GM19025 (cell line): ENCODE data around the gene ARHGEF40.

Experiments
- ATAC-seq: cut with Tn5 transposase; IDR thresholded peaks from one replicate; pipeline ENCODE4 v1.9.1; 2021; ENCODE audit warnings: mild to moderate bottlenecking, low read depth, moderate library complexity; ENCODE audit not compliant: unreplicated experiment

The ARHGEF40 gene

DNA sequence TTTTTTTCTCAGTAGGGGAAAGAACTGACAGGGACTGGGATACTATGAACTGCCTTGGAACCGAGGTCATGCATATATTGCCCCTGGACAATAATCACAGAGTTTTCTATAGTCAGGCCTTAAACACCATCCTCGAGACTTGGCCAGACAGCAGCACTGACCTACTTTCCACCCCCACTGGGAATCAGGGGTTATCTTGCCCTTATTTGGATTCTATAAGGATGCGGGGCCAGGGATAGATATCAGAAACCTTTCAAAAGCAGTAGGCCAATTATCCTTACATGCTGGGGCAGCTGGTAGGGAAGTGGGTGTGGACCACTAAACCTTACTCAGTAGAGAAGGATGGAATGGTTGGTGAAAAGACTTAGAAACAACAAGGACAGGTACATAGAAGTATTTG lies 26.3 kb downstream of the ARHGEF40 start:
- no peak for ATAC-seq

DNA sequence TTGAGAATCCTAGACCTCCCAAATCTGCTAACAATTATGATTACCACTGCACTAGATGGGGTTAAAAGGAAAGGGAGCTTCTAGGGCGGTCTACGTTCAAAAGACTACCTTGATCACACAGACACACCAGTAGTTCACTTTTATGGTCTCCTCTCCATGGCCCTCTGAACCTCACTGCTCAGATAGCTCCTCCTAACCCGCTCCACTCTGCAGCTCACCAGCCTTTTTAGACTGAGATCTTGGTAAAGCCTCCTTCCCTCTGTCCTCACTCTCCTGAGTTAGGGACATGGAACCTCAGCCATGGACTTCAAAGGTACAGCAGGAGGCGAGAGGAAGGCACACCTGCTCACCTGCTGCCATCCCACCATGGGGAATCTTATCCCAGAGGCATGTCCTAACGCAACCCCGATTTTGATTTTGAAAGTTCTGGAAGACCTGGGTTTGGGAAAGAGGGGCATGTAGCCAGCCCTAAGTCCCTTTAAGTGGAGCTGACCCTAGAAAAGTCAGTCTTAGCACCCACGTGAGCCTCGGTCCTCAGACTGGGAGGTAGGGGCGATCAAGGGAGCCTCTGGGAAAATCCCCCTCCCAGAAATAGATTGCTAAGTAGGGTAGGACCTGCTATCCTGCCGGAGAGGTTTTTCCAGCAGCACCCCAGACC lies 27.0 kb downstream of the ARHGEF40 start:
- no peak for ATAC-seq

DNA sequence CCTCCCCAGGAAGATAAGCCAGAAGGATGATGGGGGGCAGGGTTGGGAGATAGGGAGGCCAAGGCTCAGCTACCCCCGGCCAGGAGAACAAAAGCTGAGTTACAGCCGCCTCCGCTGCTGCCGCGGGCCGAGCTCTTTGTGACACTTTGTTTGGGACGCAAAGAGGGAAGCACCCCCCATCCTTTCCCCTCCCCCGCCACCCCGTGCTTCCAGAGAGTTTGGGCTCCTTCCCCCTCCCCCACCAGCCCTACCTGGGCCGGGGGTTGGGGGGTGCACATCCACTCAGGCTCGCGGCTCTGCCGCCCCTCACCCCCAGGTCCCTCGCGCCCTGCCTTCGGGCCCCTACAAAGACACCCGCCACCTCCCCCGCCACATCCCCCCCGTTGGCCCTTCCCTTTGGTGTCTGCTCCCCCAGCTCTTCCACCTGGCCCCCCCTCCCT lies 27.6 kb downstream of the ARHGEF40 start:
- no peak for ATAC-seq

DNA sequence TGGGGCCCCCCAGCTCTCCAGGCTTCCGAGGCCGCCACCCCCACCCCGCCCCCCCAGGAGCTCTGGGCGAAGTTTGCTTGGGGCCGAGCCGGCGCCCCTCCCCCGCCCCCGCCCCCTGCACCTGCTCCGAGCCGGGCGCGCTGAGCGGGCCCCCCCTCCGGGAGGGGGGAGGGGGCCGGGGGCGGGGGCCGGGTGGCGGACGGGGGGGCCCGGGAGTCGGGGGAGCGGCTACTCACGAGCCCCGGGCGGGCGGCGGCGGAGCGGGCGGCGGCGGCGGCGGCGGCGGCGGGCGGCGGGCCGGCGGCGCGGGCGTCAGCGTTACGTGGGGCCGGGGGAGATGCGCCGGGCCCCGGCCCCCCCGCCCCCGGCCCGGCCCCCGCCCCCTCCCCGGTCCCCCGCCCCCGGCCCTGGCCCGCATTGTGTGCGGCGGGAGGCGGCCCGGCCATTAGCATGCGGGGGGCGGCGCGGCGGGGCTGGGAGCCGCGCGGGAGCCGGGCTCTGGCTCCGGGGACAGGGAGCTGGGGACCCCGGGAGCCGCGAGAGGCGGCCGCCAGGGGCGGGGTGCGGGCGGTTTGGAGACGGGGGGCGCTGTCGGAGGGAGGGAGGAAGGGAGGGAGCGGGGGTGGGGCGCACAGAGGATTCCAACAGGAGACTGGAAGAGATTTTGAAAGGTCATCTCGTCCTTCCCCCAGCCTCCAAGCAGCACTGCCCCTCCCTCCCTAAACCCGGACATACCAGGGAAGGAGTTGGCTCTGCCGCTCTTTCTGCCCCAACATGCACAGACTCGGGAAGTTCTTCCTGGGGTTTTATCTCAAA lies 28.2 kb downstream of the ARHGEF40 start, which contains the start of gene ZNF219:
ZNF219 (minus strand) TSS at position 580 of the 816 bp plus-strand sequence. CDS start 5,064 bp downstream, outside the sequence.
- ATAC-seq: no peak

DNA sequence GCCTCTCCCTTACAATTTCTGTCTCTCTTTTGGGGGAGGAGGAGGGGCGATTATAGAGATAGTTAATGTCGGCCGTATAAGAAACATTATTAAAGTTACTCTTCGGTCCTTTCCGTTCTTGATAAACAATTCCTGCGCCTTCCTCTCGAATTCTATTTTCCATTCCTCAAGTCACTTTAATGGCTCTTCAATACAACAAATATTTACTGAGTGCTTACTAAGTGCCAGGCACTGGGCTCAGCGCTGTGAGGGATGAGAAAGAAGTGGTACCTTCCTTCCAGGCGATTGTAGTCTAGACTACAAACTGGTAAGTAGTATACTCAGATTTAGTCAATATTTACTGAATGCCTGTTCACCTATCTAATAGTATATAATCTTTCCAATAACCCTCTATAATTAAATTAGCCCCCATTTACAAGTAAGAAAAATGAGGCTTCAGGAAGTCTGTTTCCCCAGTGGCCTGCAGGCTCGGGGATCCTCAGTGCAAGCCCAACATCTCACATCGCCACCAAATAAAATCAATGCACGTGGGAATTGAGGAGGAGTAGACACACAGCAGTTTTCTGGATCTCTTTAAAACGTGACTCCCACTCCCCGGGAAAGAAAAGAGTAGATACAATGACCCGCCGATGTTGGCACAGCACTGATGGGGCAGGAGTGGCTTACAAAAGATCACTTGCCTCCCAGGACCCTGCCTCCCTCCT lies 28.9 kb downstream of the ARHGEF40 start:
- no peak for ATAC-seq

DNA sequence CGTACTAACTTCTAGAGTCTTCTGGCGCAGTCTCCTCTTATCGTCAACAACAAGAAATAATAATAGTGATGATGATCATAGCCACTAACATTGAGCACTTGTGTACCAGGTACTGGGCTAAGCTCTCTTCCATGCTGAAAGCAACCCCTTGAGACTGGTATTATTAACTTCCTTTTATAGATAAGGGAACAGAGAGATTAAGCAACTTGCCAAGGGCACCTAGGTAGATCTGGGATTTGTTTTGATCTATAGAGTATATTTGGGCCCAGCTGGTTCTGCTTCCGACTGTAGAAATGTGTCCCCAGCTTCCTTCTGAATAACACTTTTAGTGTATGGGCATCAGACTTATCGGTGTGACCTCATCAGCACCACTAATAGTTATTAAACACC lies 29.5 kb downstream of the ARHGEF40 start:
- no peak for ATAC-seq

DNA sequence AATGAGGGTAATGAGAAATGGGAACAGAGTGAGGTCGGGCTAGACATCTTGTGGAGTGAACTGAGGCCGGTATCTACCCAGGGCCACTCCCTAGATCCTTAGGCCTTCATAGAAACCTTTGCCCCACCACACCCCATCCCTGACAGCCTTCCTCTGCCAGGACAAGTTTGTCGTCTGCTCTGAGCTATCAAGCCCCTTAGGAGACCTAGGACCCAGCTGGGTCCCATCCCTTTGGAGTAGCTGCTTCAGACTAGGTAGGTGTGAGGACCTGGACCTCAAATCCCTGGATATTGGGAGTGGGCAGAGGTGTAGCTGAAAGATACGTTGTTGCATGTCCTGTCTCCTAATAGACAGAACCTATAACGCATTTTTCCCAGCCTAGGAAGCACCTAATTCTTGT lies 30.8 kb downstream of the ARHGEF40 start, which contains the start of gene TMEM253:
TMEM253 (plus strand) TSS at position 136 of the 400 bp plus-strand sequence. CDS start 278 bp downstream, outside the sequence.
- ATAC-seq: no peak

DNA sequence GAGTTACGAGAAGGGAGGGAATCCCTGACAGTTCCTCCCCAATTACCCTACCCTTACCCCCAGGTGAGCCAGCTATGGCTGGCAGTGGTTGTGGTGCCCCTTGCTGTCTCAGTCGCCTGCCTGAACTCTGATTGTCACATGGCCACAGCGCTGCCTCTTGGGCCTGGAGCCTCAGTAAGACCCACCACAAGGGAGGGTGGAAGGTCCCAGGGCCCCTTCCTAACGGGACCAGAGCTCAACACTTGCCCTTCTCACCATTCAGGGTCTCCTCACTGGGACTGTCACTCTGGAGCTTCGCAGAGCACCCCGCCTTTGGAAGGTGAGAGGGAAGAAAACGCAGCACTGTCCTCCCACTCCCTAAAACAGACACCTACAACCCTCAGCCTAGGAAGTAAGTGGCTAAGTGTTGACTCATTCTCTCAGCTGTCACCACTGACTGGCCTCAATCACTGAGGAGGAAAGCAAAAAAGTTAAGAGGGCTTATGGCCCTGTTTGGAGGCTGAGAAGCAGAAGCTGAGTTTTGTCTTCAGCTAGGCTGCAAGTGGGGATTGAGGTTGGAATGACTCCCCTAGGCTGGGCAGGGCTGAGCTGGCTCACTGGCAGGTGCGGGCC lies 31.8 kb downstream of the ARHGEF40 start:
- no peak for ATAC-seq

DNA sequence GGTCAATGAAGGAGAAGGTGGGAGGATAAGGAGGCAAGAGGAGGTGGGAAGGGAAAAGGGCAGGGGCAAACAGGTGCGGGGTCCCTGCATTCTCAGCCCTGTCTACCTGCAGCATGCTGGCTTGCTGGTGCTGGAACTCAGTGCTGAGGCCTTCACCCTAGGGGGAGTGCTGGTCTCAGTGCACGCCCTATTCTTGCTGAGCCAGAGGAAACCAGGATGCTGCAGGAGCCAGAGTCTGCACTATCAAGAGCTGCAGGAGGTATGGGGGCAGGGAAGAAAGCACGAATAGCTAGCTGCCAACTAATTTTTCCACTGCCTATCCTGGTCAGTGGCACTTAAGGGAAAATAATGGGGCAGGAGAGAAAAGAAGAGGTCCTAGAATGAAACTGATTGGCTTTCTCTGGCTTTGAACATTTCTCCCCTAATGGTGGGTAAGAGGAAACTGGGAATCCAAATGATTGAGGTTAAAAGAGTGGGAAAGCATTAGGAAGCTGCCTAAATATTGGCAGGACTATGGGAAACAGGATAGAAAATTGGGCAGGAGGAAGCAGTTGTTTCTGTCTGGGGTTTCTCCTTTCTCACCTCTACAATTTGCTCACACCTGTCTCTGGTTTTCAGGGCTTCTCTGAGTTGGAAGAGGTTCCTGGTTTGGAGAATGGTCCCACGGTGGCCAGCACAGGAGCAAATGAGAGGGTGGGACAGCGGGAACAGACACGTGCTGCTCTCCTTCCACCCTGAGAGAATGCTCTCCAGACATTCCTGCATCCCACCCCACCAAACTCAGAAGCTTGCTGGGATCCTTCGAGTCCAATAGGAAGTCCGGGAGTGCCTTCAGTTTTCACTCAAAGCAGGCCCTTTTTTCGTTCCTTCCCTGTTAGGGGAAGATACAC lies 32.7 kb downstream of the ARHGEF40 start:
- no peak for ATAC-seq

DNA sequence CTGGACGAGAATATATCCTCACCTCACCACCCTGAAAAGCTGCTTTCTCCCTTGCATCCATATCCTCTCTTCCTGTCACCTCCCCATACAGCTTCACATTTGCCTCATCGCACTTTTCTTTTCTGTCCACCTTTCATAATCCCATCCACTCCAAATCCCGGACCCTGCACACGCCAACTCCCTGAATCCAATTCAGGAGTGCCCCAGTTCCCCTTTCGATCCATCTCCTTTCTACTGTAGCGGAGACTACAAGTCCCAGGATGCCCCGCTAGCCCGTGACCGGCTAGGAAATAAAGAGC lies 33.3 kb downstream of the ARHGEF40 start:
- no peak for ATAC-seq

DNA sequence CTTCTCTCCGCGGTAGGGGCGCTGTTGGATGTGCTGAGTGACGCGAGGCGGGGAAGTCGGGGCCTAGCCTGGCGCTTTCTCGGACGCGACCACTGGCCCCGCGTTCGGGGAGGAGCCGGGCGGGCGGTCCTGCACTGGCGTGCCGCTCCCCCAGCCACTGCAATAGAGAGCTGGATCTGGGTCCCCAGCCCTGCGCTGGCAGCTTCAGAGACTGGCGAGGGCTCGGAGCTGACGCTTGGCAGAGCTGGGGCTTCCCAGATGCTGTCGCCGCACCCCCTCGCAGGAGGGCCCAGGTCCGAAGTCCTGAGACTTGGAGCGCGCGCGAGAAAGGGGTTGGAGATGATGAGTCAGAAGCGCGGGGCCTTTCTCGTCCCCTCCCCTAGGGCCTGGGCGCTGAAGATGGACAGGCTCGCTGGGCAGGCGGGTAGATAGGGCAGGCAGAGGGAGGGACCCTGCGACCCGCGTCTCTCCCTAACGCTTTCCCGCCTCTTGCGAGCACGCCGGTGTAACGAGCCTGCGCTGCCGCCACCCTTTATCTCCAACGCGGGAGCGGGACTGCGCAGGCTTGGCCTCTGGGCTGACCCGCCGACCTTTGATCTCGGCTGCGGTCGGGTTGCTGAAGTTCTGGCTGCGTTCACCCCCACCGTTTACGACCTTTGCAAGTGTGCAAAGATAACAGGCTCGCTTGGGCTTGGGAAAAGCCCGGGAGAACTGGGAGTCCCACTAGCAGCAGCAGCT lies 33.8 kb downstream of the ARHGEF40 start:
- peak; percentile 93 for ATAC-seq

DNA sequence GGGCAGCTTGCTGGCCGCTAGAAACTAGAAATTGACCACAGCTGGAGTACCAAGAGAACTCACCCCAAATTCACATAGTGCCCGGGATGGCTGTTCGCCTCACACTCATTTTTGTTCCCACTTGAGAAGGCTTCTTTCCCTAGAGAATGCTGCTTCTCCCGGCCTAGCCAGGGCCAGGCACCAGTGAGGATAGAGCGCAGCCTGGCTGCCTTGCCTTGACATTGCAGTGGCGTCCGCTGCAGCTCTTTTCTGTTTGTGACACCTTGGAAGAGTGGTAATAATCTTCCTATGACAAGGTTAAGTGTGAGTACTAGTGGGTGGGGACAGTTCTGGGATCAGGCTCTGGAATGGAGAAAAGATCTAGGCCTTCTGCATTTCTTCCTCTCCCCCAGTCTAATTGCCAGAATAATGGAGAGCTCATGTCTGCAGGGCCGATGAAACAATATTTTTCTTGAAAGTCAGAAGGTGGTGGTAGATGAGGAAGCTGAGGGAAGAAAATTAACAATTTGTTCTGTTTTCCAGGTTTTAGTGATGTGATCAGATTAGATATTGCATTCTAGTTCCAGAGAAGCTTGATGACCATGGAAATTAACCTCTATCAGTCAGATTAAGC lies 34.5 kb downstream of the ARHGEF40 start:
- ATAC-seq: no peak

DNA sequence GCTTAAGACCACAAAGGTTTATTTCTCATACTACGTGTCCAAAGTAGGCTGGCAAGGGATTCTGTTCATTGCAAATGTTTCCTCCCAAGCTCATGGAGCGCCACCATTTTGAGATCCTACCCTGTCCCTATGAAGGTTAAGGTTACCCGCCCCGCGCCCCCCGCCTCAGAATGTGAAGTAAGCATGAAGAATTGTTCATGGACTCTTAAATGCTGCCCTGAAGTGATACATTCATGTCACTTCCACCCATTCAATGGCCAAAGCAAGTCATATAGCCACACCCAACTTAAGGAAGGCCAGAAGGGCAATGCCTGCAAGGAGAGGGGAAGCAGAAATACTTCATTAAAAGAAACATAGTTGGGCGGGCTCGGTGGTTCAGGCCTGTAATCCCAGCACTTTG lies 35.0 kb downstream of the ARHGEF40 start:
- ATAC-seq: no peak

DNA sequence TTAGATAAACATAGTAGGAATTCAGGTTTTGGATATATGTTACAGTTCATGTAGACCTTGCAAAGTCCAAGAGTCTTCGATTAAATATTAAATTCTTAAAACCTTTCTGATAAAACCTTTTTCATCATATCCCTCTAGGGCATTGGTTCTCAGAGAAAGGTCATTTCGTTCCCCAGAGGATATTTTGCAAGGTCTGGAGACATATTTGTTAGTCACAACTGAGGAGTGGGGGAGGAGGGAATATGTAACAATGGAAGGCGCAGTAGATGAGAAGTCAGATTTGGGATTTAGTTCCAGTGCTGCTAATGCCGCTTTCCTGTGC lies 36.0 kb downstream of the ARHGEF40 start:
- no peak for ATAC-seq

DNA sequence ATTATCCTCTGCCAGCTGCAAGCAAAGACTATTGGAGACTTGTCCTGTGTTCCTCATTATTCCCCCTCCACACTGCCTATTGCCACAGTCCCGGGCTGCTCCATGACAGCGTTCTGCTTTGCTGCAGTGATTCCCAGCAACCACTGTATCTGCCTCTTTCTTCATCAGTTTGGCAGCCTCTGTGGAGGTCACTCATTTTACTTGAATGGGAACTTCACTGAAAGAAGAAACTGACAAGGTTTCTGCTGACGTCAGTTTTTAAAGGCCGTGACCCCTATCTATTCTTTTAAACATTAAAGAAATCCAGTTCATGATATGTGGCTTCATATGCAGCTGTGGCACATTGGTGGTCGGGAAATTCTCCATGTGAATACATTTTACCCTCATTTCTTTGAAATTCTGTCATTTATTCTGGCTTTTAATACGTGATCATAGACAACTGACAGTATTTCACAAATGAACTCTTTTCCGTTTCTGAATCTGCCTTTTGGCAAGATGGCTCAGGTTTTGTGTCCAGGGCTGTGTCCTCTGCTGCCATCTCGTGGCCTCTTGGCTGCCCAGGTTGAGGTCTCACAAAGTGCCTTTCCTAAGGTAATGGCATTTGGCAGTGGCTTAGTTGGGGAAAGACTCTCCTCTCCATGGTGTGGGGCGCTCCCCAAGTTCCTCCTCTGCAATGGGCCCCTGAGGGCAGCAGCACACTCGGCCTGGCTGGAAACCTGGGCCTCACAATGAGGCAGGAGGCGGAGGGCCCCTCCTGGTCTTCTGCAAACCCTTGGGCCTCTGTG lies 36.6 kb downstream of the ARHGEF40 start:
- no peak for ATAC-seq

DNA sequence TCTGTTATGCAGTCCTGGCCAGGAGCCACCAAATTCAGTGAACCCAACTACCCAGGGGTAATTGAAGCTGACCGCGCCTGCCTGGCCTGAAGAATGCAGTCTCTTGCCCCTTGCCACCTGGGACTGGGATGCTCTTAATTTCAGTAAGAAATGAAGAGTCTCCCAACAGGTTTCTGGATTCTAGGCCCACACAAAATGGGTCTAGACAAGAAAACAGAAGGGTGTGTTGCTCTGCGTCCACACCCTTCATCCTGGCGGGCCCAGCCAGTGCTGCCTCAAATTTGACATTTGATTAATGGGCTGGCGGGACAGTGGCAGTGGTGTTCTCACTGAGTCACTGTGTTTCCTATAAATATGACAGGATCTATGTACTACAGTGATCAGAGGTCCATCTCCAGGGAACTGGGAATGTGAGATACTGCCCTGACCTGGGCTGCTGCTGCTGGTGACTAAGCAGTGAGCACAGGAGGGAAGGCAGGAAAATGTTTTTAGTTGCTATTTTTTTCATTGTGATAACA lies 37.2 kb downstream of the ARHGEF40 start:
- ATAC-seq: no peak

DNA sequence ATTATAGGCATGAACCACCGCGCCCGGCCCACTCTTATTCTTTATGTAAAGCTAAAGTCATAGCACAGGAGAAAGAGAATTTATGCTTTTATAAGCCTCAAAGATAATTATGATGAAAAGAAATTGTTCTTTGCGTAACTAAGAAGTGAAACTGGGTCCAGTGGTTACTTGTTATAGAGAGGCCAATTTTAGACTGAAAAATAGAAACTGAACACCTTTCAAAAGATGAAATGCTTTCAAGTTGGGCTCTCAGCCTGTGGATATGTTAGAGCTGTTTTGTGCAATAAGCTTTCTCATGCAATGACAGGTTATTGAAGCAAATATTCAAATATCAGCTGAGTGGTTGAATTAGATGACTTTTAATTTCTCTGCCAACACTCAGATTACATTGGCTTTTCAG lies 38.7 kb downstream of the ARHGEF40 start:
- no peak for ATAC-seq
